K562 (cell line): ENCODE data around the gene POP7. TPM values are rescaled to one million over a fixed set of nuclear protein-coding genes. Genes with fewer than 3 reads are reported as not detected.

Source experiments
- ARHGAP35 ChIP-seq: fragments of 450-650 bp; IDR thresholded peaks from 2 replicates; pipeline ENCODE4 v1.6.1; 2018; ENCODE audit not compliant: partially characterized antibody
- ASH1L ChIP-seq: fragments of 450-650 bp; IDR thresholded peaks from 2 replicates; pipeline ENCODE4 v1.6.1; 2018; ENCODE audit warnings: borderline replicate concordance, mild to moderate bottlenecking, low read depth; ENCODE audit not compliant: partially characterized antibody
- EWSR1 ChIP-seq: fragments of 450-650 bp; IDR thresholded peaks from 2 replicates; pipeline ENCODE4 v1.6.1; 2018; ENCODE audit warnings: borderline replicate concordance, mild to moderate bottlenecking, low read depth, moderate library complexity; ENCODE audit not compliant: partially characterized antibody
- GATAD2A ChIP-seq: fragments of 450-650 bp; IDR thresholded peaks from 2 replicates; pipeline ENCODE4 v1.6.1; 2017
- MAFF ChIP-seq: IDR thresholded peaks from 2 replicates; pipeline ENCODE4 v1.6.1; 2012; ENCODE audit warnings: low read length, improper control_type of control experiment
- SIN3A ChIP-seq, 2 experiments: fragments of 150-350 bp in 1 of 2; IDR thresholded peaks; 2 replicates each; pipeline ENCODE4 v1.6.1; 2011 to 2016; ENCODE audit warnings: borderline replicate concordance in 2 of 2, low read depth in 2 of 2, low read length in 2 of 2, mild to moderate bottlenecking in 2 of 2, moderate library complexity in 2 of 2; ENCODE audit not compliant: control insufficient read depth in 1 of 2
- SLC30A9 ChIP-seq: fragments of 250-450 bp; sonication (Bioruptor Pico); IDR thresholded peaks from 2 replicates; pipeline ENCODE4 v1.8.0; 2022; ENCODE audit warnings: mild to moderate bottlenecking, moderate library complexity
- SMARCA5 ChIP-seq: fragments of 450-650 bp; IDR thresholded peaks from 2 replicates; pipeline ENCODE4 v1.6.1; 2016
- TBP ChIP-seq: optimal IDR thresholded peaks from 2 replicates; pipeline ENCODE3; 2011; ENCODE audit warnings: low read depth, low read length, improper control_type of control experiment
- TSC22D4 ChIP-seq: fragments of 450-650 bp; IDR thresholded peaks from 2 replicates; pipeline ENCODE4 v1.6.1; 2016; ENCODE audit warnings: missing genetic modification characterization, missing biosample characterization, control low read depth
- U2AF2 ChIP-seq: fragments of 200-400 bp; formaldehyde crosslinking; optimal IDR thresholded peaks from 2 replicates; pipeline ENCODE3; 2017; ENCODE audit warnings: low read depth, mild to moderate bottlenecking, low read length
- YBX1 ChIP-seq: fragments of 450-650 bp; IDR thresholded peaks from 2 replicates; pipeline ENCODE4 v1.7.1; 2016; ENCODE audit warnings: mild to moderate bottlenecking
- polyA plus RNA-seq, 8 experiments: library from polyadenylated mRNA; depleted of rRNA in 4 of 8; stranded (reverse) in 5 of 8; unstranded in 3 of 8; fragments of >200 nt; fragmentation: Nextera tagmentation in 2 of 8; fragmentation: Illumina TruSeq in 1 of 8; extraction: Ambion mirVana in 2 of 8; extraction: Trizol in 1 of 8; gene quantifications; 2 replicates each; pipeline versions ENCODE4 v1.2.1 to v1.2.3, GENCODE V29; 2011 to 2014; ENCODE audit warnings: inconsistent platforms in 1 of 8, missing spikeins in 1 of 8
- total RNA-seq, 7 experiments: library from RNA; depleted of rRNA in 6 of 7; stranded (reverse); fragments of >200 nt in 6 of 7; fragmentation: Illumina TruSeq in 2 of 7; extraction: Trizol in 2 of 7; gene quantifications; 2 replicates each; pipeline versions ENCODE4 v1.2.1 to v1.2.3, GENCODE V29; 2011 to 2021; ENCODE audit warnings: low replicate concordance in 1 of 7
- TF ChIP-seq, protein P1 (sequence below): sonication (generic); formaldehyde crosslinking; IDR thresholded peaks from 2 replicates; pipeline ENCODE4 v1.8.0; 2023; ENCODE audit warnings: mild to moderate bottlenecking, missing genetic modification reagents
- TF ChIP-seq, protein P2 (sequence below): fragments of 250-450 bp; sonication (Bioruptor Pico); IDR thresholded peaks from 2 replicates; pipeline ENCODE4 v1.4.0; 2020
- TF ChIP-seq, protein P3 (sequence below), 2 experiments: fragments of 200-800 bp in 1 of 2; sonication (Bioruptor generic) in 1 of 2; sonication (generic) in 1 of 2; formaldehyde crosslinking in 1 of 2; IDR thresholded peaks in 1 of 2; conservative IDR thresholded peaks in 1 of 2; 2 replicates each; pipeline versions ENCODE4 v1.5.0 to v1.6.1; 2016 to 2020; ENCODE audit warnings: missing compliant biosample characterization in 1 of 2, missing genetic modification characterization in 1 of 2, missing genetic modification reagents in 1 of 2

Gene POP7
- total and polyA plus RNA-seq, 9 of the 15 experiments (the other 6 are each of a cell fraction or from before 2014, with no cell fraction given): 11.5 to 163 (median 68.9) TPM

DNA sequence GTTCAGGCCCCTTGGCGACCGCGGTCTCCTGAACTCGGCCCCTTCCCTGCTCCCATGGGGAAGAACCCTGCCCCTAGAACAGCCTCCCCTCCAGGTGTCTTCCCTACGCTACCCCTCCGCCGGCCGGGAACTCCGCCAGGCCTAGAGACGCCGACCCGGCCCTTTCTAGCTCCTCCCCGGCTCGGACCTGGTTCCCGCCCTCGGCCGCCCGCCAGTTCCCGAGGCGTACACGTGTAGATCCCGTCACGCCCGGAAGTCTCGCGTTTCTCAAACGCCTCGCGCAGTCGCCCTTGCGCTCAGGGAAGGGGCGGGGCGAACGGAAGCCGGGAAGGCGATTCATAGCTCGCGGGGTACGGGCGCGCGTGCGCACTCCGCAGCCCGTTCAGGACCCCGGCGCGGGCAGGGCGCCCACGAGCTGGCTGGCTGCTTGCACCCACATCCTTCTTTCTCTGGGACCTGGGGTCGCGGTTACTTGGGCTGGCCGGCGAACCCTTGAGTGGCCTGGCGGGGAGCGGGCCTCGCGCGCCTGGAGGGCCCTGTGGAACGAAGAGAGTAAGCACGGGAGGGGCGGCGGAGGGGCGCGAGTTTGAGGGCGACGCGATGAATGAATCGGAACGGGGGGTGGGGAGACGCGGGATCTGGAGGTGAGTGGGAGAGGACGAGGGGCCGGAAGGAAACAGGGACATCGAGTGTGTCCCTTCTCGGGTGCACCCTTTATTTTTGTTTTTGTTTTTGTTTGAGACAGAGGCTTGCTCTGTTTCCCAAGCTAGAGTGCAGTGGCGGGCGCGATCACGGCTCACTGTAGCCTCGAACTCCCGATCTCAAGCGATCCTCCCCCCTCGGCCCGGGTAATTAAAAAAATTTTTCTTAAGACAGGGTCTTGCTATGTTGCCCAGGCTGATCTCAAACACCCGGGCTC, at the start of gene POP7 (continued):
- TF ChIP-seq, protein P1, sequence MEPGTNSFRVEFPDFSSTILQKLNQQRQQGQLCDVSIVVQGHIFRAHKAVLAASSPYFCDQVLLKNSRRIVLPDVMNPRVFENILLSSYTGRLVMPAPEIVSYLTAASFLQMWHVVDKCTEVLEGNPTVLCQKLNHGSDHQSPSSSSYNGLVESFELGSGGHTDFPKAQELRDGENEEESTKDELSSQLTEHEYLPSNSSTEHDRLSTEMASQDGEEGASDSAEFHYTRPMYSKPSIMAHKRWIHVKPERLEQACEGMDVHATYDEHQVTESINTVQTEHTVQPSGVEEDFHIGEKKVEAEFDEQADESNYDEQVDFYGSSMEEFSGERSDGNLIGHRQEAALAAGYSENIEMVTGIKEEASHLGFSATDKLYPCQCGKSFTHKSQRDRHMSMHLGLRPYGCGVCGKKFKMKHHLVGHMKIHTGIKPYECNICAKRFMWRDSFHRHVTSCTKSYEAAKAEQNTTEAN: no peak
- TF ChIP-seq TSC22D4: no peak
- no peak for TF ChIP-seq SLC30A9 (CRISPR knock-in tag)
- peak; percentile 88 for TF ChIP-seq ARHGAP35
- no peak for TF ChIP-seq ASH1L
- TF ChIP-seq YBX1: no peak
- no peak for TF ChIP-seq U2AF2
- peak; percentile 60; the same call in 1 of the 2 replicates for TF ChIP-seq GATAD2A
- peak in 1 of 2 experiments; percentile 21; a peak in 1 of 4 replicates for TF ChIP-seq SIN3A (IDR thresholded peaks at IDR 0.05; ENCODE audit: borderline replicate concordance in 2 of 2, control insufficient read depth in 1 of 2, low read depth in 2 of 2, low read length in 2 of 2)
- no peak for TF ChIP-seq SMARCA5
- TF ChIP-seq MAFF: peak; percentile 52; the same call in 1 of the 2 replicates
- TF ChIP-seq, protein P2, sequence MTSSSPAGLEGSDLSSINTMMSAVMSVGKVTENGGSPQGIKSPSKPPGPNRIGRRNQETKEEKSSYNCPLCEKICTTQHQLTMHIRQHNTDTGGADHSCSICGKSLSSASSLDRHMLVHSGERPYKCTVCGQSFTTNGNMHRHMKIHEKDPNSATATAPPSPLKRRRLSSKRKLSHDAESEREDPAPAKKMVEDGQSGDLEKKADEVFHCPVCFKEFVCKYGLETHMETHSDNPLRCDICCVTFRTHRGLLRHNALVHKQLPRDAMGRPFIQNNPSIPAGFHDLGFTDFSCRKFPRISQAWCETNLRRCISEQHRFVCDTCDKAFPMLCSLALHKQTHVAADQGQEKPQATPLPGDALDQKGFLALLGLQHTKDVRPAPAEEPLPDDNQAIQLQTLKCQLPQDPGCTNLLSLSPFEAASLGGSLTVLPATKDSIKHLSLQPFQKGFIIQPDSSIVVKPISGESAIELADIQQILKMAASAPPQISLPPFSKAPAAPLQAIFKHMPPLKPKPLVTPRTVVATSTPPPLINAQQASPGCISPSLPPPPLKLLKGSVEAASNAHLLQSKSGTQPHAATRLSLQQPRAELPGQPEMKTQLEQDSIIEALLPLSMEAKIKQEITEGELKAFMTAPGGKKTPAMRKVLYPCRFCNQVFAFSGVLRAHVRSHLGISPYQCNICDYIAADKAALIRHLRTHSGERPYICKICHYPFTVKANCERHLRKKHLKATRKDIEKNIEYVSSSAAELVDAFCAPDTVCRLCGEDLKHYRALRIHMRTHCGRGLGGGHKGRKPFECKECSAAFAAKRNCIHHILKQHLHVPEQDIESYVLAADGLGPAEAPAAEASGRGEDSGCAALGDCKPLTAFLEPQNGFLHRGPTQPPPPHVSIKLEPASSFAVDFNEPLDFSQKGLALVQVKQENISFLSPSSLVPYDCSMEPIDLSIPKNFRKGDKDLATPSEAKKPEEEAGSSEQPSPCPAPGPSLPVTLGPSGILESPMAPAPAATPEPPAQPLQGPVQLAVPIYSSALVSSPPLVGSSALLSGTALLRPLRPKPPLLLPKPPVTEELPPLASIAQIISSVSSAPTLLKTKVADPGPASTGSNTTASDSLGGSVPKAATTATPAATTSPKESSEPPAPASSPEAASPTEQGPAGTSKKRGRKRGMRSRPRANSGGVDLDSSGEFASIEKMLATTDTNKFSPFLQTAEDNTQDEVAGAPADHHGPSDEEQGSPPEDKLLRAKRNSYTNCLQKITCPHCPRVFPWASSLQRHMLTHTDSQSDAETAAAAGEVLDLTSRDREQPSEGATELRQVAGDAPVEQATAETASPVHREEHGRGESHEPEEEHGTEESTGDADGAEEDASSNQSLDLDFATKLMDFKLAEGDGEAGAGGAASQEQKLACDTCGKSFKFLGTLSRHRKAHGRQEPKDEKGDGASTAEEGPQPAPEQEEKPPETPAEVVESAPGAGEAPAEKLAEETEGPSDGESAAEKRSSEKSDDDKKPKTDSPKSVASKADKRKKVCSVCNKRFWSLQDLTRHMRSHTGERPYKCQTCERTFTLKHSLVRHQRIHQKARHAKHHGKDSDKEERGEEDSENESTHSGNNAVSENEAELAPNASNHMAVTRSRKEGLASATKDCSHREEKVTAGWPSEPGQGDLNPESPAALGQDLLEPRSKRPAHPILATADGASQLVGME (CRISPR knock-in tag): no peak
- TF ChIP-seq, protein P3, sequence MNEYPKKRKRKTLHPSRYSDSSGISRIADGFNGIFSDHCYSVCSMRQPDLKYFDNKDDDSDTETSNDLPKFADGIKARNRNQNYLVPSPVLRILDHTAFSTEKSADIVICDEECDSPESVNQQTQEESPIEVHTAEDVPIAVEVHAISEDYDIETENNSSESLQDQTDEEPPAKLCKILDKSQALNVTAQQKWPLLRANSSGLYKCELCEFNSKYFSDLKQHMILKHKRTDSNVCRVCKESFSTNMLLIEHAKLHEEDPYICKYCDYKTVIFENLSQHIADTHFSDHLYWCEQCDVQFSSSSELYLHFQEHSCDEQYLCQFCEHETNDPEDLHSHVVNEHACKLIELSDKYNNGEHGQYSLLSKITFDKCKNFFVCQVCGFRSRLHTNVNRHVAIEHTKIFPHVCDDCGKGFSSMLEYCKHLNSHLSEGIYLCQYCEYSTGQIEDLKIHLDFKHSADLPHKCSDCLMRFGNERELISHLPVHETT (CRISPR knock-in tag; conservative IDR thresholded peaks at IDR 0.05 in 1 of 2, IDR thresholded peaks at IDR 0.05 in 1 of 2): peak in 1 of 2 experiments; percentile 65; a peak in 1 of 4 replicates
- peak; percentile 72 for TF ChIP-seq TBP
- no peak for TF ChIP-seq EWSR1
